ENCODE results near the gene RAB14.

GRCh38 chr9:121198512-121199042 is 3.1 kb downstream of the RAB14 start:
- no peak for TF ChIP-seq EZH2 (IDR thresholded peaks at IDR 0.05; ENCODE audit: low read depth, unreplicated experiment)
- TF ChIP-seq CTCF (conservative IDR thresholded peaks at IDR 0.05; ENCODE audit: low read depth in 2 of 2): no peak
- TF ChIP-seq POLR2AphosphoS5 (IDR thresholded peaks at IDR 0.05; ENCODE audit: low read depth): no peak
- TF ChIP-seq EZH2phosphoT487 (IDR thresholded peaks at IDR 0.05; ENCODE audit: unreplicated experiment): no peak
- TF ChIP-seq JUNB (IDR thresholded peaks at IDR 0.05; ENCODE audit: unreplicated experiment): no peak
- TF ChIP-seq REST (IDR thresholded peaks at IDR 0.05; ENCODE audit: unreplicated experiment): no peak
- TF ChIP-seq CREB1 (CRISPR knock-in tag; IDR thresholded peaks at IDR 0.05; ENCODE audit: low read depth): no peak
- no peak for TF ChIP-seq ETS1 (IDR thresholded peaks at IDR 0.05)
